Endodermal cell (in vitro differentiated cells): Measurements from ENCODE around the gene SNX11. TPM values are rescaled to one million over a fixed set of nuclear protein-coding genes. Genes with fewer than 3 reads are reported as not detected.

Experiments
- DNase-seq: peaks from one replicate; pipeline ENCODE4 v3.0.0-alpha.2; 2017
- H3K27ac ChIP-seq: 2 replicates; pipeline ENCODE4 v1.5.1; 2013; ENCODE audit warnings: mild to moderate bottlenecking, low read depth, low read length, moderate library complexity
- H3K27me3 ChIP-seq: 2 replicates; pipeline ENCODE4 v1.6.1; 2013; ENCODE audit warnings: mild to moderate bottlenecking, low read length, moderate library complexity; ENCODE audit not compliant: insufficient read depth, control insufficient read depth, poor library complexity, severe bottlenecking
- H3K36me3 ChIP-seq: 2 replicates; pipeline ENCODE4 v1.7.0; 2013; ENCODE audit warnings: mild to moderate bottlenecking, low read length, moderate library complexity; ENCODE audit not compliant: control insufficient read depth, insufficient read depth
- H3K4me1 ChIP-seq: one replicate; pipeline ENCODE4 v1.7.0; 2013; ENCODE audit warnings: low read length; ENCODE audit not compliant: control insufficient read depth, insufficient read depth
- H3K4me3 ChIP-seq: 2 replicates; pipeline ENCODE4 v1.5.1; 2013; ENCODE audit warnings: mild to moderate bottlenecking, low read length, moderate library complexity
- H3K9ac ChIP-seq: 2 replicates; pipeline ENCODE4 v1.6.1; 2013; ENCODE audit warnings: mild to moderate bottlenecking, low read length, moderate library complexity; ENCODE audit not compliant: poor library complexity, severe bottlenecking; ENCODE audit errors: extremely low read depth
- H3K9me3 ChIP-seq: 2 replicates; pipeline ENCODE4 v1.6.1; 2013; ENCODE audit warnings: mild to moderate bottlenecking, low read length, moderate library complexity; ENCODE audit not compliant: control insufficient read depth
- H3K27ac Mint-ChIP-seq: 2 replicates; pipeline ENCODE4 v1.8.0; 2020; ENCODE audit warnings: mixed read lengths
- H3K27me3 Mint-ChIP-seq: 2 replicates; pipeline ENCODE4 v1.8.0; 2021; ENCODE audit warnings: mild to moderate bottlenecking, mixed read lengths; ENCODE audit not compliant: insufficient read depth
- H3K36me3 Mint-ChIP-seq: 2 replicates; pipeline ENCODE4 v1.8.0; 2020; ENCODE audit warnings: low read depth, mixed read lengths
- H3K4me1 Mint-ChIP-seq: 2 replicates; pipeline ENCODE4 v1.8.0; 2020; ENCODE audit warnings: mixed read lengths
- H3K4me3 Mint-ChIP-seq: 2 replicates; pipeline ENCODE4 v1.8.0; 2020; ENCODE audit warnings: mild to moderate bottlenecking, moderate library complexity, mixed read lengths
- H3K9me3 Mint-ChIP-seq: 2 replicates; pipeline ENCODE4 v1.8.0; 2020; ENCODE audit warnings: mild to moderate bottlenecking, mixed read lengths
- CTCF ChIP-seq: fragments of 200-600 bp; sonication (generic); conservative IDR thresholded peaks from 2 replicates; pipeline ENCODE4 v1.5.0; 2021; ENCODE audit warnings: antibody characterized with exemption, mild to moderate bottlenecking
- WGBS, 2 experiments: methylation state at CpG; one replicate each; pipeline versions ENCODE4 v1.1.5 to v1.1.7; 2013; ENCODE audit warnings: missing lambda C conversion rate in 2 of 2, mixed read lengths in 1 of 2; ENCODE audit not compliant: insufficient coverage in 1 of 2, insufficient read length in 1 of 2; 5-methylcytosine and 5-hydroxymethylcytosine counted together
- total RNA-seq, 2 donors: library from RNA; stranded (reverse); fragmentation: NEBNext Ultra II Directional in 1 of 2; extraction: Animal tissue kit (Norgen Biotek cat#: 25700) in 1 of 2; gene quantifications; 2 replicates in 1 of 2; 3 replicates in 1 of 2; pipeline ENCODE4 v1.2.1, GENCODE V29; 2021

Gene SNX11
- total RNA-seq, 2 donors from 2014 or later, result 19.7 to 20.5 TPM

- DNase-seq, result no peak
- no peak overlapping the region for H3K27ac ChIP-seq
- Mint-ChIP-seq H3K27me3 (no peaks in the 10 kb centered on the region), H3K4me1 (peaks cover 25% of the 10 kb centered on the region), H3K9me3 (no peaks in the 10 kb centered on the region), H3K4me3 (no peak overlapping the region), H3K27ac (peak overlapping the region; percentile 55), H3K36me3 (peaks cover 71% of the 10 kb centered on the region)
- H3K9ac ChIP-seq, result no peak overlapping the region
- no peak for TF ChIP-seq CTCF
- WGBS, 2 experiments, result 95 to 96% methylated on average over 32 of the region's 32 CpGs
- peaks cover 84% of the 10 kb centered on the region for H3K36me3 ChIP-seq
- H3K9me3 ChIP-seq, result no peaks in the 10 kb centered on the region
- H3K4me1 ChIP-seq, result peaks cover 13% of the 10 kb centered on the region
- no peak overlapping the region for H3K4me3 ChIP-seq
- no peaks in the 10 kb centered on the region for H3K27me3 ChIP-seq
Observed at GRCh38 chr17:48059125-48059668, 48.4 kb upstream of the SNX11 start.

GRCh38 chr17:48060249-48060648 is 47.3 kb upstream of the SNX11 start:
- H3K27me3 ChIP-seq, result no peaks in the 10 kb centered on the region
- Mint-ChIP-seq H3K27ac (peak overlapping the region; percentile 77), H3K9me3 (no peaks in the 10 kb centered on the region), H3K4me3 (no peak overlapping the region), H3K27me3 (no peaks in the 10 kb centered on the region), H3K36me3 (peaks cover 81% of the 10 kb centered on the region), H3K4me1 (peaks cover 31% of the 10 kb centered on the region)
- 89 to 95% methylated on average over 4 to 7 of the region's 7 CpGs for WGBS, 2 experiments
- H3K36me3 ChIP-seq, result peaks cover 89% of the 10 kb centered on the region
- H3K9me3 ChIP-seq, result no peaks in the 10 kb centered on the region
- H3K4me1 ChIP-seq, result peaks cover 7% of the 10 kb centered on the region
- H3K27ac ChIP-seq, result no peak overlapping the region
- no peak overlapping the region for H3K4me3 ChIP-seq
- no peak for DNase-seq
- H3K9ac ChIP-seq, result no peak overlapping the region
- no peak for TF ChIP-seq CTCF

GRCh38 chr17:48062273-48062672 is 45.3 kb upstream of the SNX11 start:
- WGBS, 2 experiments, result 95 to 97% methylated on average over 7 of the region's 7 CpGs
- Histone ChIP-seq H3K36me3 (peaks cover 85% of the 10 kb centered on the region), H3K9me3 (no peaks in the 10 kb centered on the region), H3K27ac (no peak overlapping the region), H3K27me3 (no peaks in the 10 kb centered on the region), H3K9ac (no peak overlapping the region), H3K4me3 (no peak overlapping the region), H3K4me1 (peaks cover 2% of the 10 kb centered on the region)
- no peaks in the 10 kb centered on the region for H3K9me3 Mint-ChIP-seq
- H3K36me3 Mint-ChIP-seq, result peaks cover 75% of the 10 kb centered on the region
- no peak overlapping the region for H3K4me3 Mint-ChIP-seq
- H3K27ac Mint-ChIP-seq, result no peak overlapping the region
- no peak for DNase-seq
- peaks cover 14% of the 10 kb centered on the region for H3K4me1 Mint-ChIP-seq
- H3K27me3 Mint-ChIP-seq, result no peaks in the 10 kb centered on the region
- no peak for TF ChIP-seq CTCF
